Upper lobe of left lung (tissue), 4 donors: Measurements from ENCODE around the gene BAG5.

Experiments
- EP300 ChIP-seq, 4 donors: sonication (generic); formaldehyde crosslinking; IDR thresholded peaks; one replicate each; pipeline ENCODE4 v1.5.1; 2017; ENCODE audit warnings: antibody characterized with exemption in 4 of 4, control low read depth in 2 of 4
- POLR2A ChIP-seq, 4 donors: fragments of 450-650 bp; IDR thresholded peaks; one replicate each; pipeline ENCODE4 v1.5.1; 2016 to 2017; ENCODE audit warnings: antibody characterized with exemption in 4 of 4, mild to moderate bottlenecking in 2 of 4
- POLR2AphosphoS5 ChIP-seq, 2 donors: sonication (generic); formaldehyde crosslinking; IDR thresholded peaks; one replicate each; pipeline ENCODE4 v1.5.1; 2017; ENCODE audit warnings: antibody characterized with exemption in 2 of 2
- TF ChIP-seq, protein P1 (sequence below), 6 experiments: fragments of 450-650 bp in 4 of 6; fragments of 200-600 bp in 2 of 6; sonication (generic) in 2 of 6; IDR thresholded peaks; one replicate each; pipeline ENCODE4 v1.5.1; 2016 to 2019; ENCODE audit warnings: antibody characterized with exemption in 6 of 6

DNA sequence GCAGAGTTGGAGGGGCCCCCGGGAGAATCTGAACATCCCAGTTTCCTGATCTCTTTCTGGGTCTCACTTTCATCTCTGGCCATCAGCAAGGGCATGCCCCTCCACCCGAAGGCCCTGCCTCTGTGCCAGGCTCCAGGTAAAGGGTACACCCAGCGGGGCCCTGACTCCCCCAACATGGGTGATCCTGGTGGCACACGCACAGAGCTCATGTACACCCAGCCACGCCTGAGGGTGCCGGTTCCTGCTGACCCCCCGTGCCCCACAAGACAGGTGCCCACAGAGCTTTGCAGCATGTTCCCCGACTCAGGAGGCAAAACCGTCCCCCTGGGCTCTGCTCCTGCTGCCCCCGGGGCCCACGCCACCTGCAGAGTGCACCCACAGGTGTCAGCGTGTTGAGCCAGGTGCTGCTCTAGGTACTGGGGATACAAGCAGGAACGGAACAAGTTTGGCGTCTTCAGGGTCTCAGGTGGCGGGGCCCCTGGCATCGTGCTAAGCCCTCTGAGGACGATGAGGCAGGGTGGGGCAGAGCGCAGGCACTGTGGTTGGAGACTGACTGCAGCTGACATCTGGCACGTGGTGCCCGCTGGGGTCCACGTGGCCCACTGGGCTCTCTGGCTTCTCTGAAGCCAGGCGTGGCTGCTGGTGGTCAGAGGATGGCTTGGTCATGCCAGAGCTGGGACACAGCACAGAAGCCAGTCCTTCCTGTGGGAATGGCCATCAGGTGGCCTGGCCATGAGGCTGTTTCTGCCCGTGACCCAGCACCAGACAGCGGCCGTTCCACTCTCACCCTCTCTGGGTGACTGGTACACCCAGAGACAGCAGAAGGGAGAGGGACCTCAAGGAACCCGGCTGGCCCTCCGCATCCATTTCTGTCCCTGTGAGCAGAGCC is 13.8 kb downstream of the BAG5 start:
- TF ChIP-seq, protein P1, sequence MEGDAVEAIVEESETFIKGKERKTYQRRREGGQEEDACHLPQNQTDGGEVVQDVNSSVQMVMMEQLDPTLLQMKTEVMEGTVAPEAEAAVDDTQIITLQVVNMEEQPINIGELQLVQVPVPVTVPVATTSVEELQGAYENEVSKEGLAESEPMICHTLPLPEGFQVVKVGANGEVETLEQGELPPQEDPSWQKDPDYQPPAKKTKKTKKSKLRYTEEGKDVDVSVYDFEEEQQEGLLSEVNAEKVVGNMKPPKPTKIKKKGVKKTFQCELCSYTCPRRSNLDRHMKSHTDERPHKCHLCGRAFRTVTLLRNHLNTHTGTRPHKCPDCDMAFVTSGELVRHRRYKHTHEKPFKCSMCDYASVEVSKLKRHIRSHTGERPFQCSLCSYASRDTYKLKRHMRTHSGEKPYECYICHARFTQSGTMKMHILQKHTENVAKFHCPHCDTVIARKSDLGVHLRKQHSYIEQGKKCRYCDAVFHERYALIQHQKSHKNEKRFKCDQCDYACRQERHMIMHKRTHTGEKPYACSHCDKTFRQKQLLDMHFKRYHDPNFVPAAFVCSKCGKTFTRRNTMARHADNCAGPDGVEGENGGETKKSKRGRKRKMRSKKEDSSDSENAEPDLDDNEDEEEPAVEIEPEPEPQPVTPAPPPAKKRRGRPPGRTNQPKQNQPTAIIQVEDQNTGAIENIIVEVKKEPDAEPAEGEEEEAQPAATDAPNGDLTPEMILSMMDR (IDR thresholded peaks at IDR 0.05): no peak
- TF ChIP-seq POLR2AphosphoS5 (IDR thresholded peaks at IDR 0.05) (no peak), POLR2A (IDR thresholded peaks at IDR 0.05) (no peak), EP300 (IDR thresholded peaks at IDR 0.05) (no peak)
